HPDE6-E6E7 (cell line): ENCODE data around the gene CYP2J2.
"Not testable (repeated sequence)": the region's sequence is repeated elsewhere in the genome, so short reads cannot be mapped to it uniquely, and the experiment has no call there.

ENCODE experiments used
- DNase-seq: peaks from one replicate; pipeline ENCODE4 v3.0.0; 2011; ENCODE audit warnings: missing footprints; ENCODE audit errors: extremely low spot score

Gene CYP2J2

DNA sequence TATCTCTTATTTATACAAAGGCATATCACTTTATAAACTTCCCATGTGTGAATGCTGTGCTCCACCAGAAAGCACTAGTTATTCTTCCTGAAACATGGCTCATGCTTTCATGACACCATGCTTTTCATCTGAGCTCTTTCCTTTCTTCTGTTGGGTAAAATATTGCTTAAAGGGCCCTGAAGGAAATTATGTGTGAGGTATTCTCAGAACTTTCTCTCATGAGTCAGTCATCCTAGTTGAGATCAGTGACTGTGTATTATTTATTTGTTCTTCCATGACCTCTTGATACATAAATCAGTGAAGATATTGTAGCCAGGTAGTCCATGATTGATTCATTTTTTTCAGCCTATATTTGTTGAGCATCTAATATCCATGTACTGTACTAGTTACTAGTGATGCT, 54.8 kb downstream of the CYP2J2 start:
- no peak for DNase-seq

DNA sequence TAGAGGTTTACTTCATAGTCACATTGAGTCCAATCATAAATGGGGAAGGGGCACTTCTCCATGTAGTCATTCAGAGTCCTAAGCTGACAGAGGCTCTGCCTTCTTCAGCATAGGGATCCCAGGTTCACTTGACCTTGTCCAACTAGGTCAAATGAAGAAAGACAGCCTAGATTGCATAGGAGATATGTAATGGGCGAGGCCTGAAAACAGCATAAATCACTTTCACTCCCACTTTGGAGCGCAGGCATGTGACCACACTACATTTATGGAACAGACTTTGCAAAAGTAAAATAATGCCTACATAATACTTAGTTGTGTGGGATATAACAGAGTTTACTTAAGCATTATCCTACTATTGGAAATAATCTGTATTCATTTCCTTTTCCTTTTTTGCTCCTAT, 60.1 kb downstream of the CYP2J2 start:
- no peak for DNase-seq

DNA sequence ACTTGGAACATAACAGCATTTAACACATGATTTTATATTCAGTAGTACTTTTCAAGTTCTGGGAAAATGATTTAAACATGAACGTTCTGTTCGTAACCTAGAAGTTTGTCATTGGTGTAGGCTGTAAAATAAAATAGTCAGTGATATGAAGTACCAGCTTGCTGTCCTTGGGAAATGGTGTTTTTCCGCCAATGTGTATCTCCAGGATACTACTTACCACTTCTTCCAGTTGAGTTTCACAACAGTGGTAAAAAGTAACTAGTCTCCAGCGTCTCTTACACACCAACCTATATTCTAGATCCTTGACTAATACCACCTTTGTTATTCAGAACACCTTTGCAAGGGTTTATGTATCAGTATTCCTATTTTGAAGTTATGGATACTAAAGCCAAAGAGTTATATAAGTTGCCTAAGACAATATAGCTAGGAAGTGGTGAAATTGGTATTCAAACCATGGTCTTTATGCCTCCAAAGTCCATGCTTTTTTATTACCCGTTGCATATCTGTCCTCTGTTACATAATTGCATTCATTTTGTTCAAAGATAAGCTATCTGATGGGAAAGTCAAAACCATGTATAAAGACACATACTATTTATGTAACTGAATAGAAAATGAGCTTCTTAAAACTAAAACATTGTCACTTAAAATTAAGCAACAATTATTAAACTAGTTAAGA, 68.8 kb downstream of the CYP2J2 start:
- no peak for DNase-seq

DNA sequence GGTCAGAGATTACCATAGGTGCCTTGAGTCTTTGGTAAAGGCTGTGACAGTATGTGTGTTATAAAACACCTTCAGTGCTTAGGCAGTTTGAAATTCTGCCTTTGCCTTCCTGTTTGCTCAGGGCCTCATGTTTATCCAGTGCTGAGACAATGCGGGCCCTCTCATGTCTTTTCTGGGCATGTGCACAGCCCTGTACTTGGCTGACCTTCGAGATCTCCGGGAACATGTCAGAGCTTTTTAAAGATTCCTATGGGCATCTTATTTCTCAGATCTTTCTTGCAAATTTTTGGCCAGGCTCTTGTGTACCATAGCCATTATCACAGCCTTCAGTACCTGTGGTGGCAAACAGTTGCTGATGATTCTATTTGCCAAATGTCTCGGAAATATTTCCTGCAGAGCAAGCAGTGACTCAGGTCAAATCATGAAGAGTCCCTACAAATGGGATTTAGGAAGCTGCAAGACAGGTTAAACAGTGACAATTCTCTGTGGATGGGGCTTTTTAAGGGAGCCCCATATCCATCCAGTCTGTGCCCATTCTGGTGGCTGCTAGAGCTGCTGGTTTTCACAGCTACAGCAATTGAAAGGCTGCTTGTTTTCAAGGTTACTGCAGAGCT, 69.7 kb downstream of the CYP2J2 start:
- DNase-seq, result no peak

DNA sequence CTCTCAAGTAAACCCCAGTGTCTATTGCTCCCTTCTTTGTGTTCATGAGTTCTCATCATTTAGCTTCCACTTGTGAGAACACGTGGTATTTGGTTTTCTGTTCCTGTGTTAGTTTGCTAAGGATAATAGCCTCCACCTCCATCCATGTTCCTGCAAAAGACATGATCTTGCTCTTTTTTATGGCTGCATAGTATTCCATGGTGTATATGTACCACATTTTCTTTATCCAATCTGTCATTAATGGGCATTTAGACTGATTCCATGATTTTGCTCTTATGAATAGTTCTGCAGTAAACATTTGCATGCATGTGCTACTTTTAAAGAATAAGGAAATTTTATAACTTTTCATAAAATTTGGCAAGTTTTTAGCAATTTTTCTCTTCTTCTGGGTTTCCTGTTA, 71.3 kb downstream of the CYP2J2 start:
- not testable (repeated sequence) for DNase-seq

DNA sequence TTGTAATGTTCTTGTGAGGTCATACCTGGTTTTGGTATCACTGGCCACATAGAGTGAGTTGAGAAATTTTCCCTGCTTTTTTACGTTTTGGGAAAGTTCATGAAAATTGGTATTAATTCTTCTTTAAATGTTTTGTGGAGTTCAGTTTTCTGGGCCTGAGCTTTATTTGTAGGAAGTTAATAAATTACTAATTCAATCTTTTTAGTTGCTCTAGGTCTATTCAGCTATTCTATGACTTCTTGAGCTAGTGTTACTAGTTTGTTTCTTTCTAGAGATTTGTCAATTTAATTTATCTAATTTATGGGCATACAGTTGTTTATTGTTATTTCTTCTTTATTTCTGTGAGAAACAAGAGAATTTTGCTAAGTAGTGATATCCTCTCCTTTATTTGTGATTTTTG, 74.5 kb downstream of the CYP2J2 start:
- no peak for DNase-seq

DNA sequence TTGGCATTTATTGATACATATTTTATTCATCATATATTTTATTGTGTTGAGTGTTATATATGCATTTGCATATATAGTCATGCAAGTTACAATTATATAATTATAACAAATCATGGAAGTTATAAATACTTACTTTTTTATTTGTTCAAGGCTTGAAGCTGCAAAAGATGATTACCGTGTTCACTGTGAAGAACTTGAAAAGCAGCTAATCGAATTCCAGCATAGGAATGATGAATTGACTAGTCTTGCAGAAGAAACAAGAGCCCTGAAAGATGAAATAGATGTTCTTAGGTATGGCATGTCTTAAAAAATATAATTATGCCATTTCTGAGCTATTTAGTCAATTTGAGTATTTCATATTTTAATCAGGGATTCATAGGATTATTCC, 79.7 kb downstream of the CYP2J2 start:
- no peak for DNase-seq

DNA sequence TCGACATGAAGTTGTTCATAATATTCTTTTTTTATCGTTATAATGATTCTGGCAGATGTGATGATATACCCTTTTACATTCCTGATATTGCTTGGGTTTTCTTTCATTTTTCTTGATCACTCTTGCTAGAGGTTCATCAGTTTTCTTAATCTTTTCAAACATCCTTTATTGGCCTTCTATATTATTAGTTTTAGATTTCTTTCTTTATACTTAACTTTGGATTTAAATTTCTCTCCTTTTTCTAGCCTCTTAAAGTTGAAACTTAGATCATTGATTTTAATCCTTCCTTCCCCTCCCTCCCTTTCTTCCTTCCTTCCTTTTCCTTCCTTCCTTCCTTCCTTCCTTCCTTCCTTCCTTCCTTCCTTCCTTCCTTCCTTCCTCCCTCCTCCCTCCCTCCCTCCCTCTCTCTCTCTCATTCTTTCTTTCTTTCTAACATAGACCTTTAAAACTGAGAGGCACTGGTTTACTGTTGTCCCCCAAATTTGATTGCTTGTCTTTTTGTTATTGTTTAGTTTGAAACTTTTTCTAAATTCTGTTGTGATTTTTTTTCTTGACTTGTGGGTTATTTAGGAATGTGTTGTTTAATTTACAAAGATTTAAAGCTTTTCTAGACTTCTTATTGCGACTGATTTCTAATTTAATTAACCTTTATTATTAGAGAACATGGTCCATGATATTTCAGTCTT, 80.2 kb downstream of the CYP2J2 start:
- no peak for DNase-seq

DNA sequence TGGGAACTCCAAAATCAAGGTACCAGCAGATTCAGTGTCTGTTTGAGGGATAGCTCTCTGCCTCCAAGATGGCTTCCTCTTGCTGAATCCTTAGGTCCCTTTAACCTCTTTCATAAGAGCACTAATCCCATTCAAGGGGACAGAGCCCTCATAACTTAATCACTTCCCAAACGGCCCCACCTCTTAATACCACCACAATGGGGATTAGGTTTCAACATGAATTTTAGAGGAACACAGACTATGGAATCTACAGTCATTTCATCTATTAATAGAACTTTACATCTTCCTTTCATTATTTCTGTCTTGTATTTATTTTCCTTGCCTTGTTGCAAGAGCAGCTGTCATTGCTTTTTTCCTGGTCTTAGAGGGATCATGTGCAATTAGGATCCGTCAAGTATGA, 81.5 kb downstream of the CYP2J2 start:
- no peak for DNase-seq
